ENCODE results near the gene MMRN2.
"Not testable (repeated sequence)": the region's sequence is repeated elsewhere in the genome, so short reads cannot be mapped to it uniquely, and the experiment has no call there.

- not testable (repeated sequence) for TF ChIP-seq YY1 (IDR thresholded peaks at IDR 0.05); CTCF (IDR thresholded peaks at IDR 0.05; ENCODE audit: low read depth, low read length, missing input control); REST (IDR thresholded peaks at IDR 0.05); GABPA (IDR thresholded peaks at IDR 0.05 in 1 of 2, conservative IDR thresholded peaks at IDR 0.05 in 1 of 2); HNF4A (conservative IDR thresholded peaks at IDR 0.05); EGR1 (IDR thresholded peaks at IDR 0.05; ENCODE audit: low read depth in 2 of 2); TAF1 (conservative IDR thresholded peaks at IDR 0.05); MAX (IDR thresholded peaks at IDR 0.05); ZBTB33 (IDR thresholded peaks at IDR 0.05); SP1 (IDR thresholded peaks at IDR 0.05)
Observed at GRCh38 chr10:86978457-86978856, 21.0 kb upstream of the MMRN2 start.

All from liver (tissue), 3 donors.